GM19193 (cell line): Measurements from ENCODE around the gene DNAJC5.

ENCODE experiments used
- POLR2A ChIP-seq: IDR thresholded peaks from 4 replicates; pipeline ENCODE4 v1.6.1; 2011; ENCODE audit not compliant: insufficient read depth, insufficient read length; ENCODE audit errors: extremely low read depth

The DNAJC5 gene

DNA sequence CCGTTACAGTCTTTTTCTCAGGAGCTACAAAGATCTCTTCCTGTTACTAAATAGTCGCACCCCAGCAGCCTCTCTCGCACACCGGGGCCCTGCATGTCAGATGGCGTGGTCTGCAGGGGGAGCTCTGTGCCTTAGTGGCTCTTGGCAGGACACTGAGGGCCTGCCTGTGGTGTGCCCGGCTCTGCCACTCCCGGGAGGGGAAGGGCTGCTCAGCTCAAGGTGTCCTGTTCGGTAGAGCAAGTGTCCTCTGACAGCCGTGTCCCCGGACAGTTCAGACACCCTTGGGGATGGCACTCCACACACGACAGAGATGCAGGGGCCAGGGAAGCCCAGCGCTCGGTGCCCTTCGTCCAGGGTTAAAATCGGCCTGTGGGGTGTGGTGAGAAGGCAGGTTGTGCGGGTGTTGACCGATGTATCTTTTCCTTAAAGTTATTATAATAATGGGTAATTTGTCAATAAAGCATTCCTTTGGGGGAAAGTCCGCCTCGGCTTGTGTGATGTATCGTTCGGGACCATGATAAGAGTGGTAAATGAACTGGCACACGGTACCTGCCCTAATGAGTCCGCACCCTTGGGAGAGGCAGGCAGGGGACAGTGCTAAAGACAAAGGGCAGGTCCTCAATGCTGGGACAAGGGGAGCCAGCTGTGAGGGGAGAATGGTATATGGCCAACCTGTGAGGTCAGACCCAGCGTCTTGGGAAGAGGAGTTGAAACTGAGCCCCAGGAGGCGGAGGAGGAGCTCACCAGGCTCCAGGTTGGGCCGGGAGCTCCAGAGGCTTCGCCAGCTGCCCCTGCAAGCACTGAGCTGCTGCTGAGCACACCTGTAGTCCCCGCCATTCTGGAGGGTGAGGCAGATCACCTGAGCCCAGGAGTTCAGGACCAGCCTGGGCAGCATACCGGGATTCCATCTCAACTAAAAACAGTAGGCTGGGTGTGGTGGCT lies 3.6 kb upstream of the DNAJC5 start:
- no peak for TF ChIP-seq POLR2A

- TF ChIP-seq POLR2A: no peak
These were observed 2.5 kb upstream of the DNAJC5 start for GRCh38 chr20:63892402-63892801.

GRCh38 chr20:63893999-63894357 lies 948 bp upstream of the DNAJC5 start:
- no peak for TF ChIP-seq POLR2A

- no peak for TF ChIP-seq POLR2A
These were observed 451 bp downstream of the DNAJC5 start for GRCh38 chr20:63895202-63895951.

DNA sequence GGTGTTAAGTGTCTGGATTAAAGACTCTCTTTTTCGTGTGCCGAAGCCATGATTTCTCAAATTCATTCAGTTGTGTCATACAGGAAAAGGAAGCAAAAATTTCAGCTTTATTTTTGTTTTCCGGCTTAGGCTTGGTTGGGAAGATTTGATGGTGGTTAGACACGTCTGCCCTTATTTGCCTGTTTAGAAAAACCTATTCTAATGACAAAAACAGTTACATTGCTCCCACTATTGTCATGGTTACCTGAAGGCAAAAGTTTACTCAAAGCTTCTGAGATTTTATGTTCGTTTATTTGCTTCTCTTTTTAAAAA lies 982 bp downstream of the DNAJC5 start:
- TF ChIP-seq POLR2A: no peak

DNA sequence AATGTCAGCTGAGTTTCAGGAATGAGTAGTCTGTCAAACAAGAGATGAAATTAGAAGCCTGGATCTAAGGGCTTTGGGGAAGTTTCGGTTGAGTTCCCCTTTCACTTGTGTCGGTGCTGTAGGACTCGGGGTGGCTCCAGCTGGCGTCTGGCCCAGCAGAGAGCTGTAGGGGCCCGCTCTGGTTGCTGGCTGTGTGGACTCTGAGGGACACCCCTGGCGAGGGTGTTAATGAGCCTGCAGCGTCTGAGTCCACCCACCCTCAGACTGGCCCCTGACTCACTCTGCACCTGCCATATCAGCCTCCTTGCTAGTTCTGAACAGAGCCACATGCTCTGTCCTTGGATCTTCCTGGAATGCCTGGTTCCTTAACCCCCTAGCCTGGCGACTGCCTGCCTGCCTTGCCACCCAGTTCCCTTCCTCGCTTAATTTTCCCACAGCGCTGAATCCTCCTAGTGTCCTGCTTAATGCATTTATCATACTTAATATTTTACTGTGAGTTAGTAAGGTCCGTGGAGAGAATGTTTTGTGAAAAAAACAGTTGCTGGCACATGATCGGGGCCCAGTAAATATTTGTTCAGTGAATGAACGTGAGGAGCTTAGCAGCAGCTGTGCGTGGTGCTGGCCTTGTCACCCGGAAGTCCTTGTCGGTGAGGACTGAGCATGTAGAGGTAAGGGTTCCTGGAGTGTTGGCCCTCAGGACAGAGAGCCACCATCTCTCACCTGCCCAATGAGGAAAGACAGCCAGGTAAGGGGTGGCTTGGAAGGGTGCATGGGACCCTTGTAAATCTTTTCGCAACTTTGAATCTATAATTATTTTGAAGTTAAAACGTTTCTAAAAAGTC lies 1.6 kb downstream of the DNAJC5 start:
- no peak for TF ChIP-seq POLR2A

- no peak for TF ChIP-seq POLR2A
These were observed 3.1 kb downstream of the DNAJC5 start for GRCh38 chr20:63897978-63898561.

GRCh38 chr20:63898882-63899558 lies 4.1 kb downstream of the DNAJC5 start:
- no peak for TF ChIP-seq POLR2A

DNA sequence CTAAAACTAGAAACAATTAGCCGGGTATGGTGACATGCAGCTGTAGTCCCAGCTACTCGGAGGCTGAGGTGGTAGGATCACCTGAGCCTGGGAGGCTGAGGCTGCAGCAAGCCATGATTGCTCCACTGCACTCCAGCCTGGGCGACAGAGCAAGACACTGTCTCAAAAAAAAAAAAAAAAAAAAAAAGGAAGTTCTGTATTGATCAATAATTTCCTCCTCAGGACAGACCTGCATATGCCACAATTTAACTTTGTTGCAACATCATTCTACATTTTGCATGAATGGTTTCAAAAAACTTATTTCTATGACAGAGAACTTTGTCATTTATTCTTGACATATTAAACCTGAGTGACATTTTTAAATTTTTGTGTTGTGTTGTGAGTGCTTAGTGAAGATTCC lies 5.5 kb downstream of the DNAJC5 start:
- TF ChIP-seq POLR2A: no peak

DNA sequence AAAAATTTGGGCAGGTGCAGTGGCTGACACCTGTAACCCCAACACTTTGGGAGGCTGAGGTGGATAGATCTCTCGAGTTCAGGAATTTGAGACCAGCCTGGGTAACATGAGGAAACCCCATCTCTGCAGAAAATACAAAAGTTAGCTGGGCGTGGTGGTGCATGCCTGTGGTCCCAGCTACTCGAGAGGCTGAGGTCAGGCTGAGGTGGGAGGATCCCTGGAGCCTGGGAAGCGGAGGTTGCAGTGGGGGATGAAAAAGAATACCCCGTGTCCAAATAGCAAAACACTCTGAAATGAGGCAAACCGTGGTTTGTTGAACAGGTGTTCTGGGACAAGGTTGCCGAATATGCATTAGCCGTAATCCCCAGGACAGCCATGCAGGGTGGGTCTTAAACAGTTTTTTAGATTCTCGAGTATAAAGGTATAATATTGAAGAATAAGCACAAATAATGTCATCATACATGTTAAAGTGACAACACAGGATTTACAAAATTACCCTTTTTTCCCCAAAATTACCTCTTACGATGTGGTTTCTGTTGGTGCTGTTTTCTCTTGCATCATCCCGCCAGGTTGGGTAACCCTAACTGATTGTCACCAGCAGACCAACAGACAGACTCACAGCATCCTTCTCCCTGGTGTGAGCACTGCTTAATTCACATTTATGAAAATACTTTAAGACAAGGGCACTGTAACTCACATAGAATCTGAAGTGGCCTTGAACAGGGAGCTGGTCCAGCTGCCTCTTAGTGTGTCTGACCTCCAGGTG lies 9.1 kb downstream of the DNAJC5 start:
- no peak for TF ChIP-seq POLR2A

DNA sequence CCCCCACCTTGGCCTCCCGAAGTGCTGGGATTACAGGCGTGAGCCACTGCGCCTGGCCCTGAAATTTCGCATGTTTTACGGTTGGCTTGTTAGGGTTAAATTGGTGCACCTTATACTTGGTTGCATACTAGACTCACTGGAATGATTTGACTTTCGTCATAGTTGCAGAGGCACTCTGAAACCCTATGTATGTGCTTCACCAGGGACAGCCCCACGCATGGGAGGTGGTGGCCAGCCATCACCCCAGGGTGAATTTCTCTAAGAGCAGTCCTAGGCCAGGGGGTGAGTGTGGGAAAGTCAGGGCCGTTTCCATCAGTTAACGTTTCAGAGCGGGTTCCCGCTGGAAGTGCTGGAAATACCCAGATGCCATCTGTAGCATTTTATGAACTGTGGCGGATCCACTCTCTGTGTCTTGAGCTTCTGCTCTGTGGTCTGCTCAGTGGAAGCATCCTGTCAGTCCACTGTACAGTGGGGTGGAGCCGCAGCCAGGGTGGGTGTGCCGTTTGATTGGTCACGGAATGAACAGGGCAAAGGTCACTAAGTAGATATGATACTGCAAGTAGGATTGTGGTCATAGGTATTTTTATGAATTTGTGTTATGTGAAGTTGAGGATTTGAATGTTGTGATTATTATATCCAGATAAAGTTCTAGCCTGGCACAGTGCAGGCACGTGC lies 13.2 kb downstream of the DNAJC5 start:
- TF ChIP-seq POLR2A: no peak

GRCh38 chr20:63911176-63911575 lies 16.2 kb downstream of the DNAJC5 start:
- TF ChIP-seq POLR2A: no peak

GRCh38 chr20:63913768-63914167 lies 18.8 kb downstream of the DNAJC5 start:
- TF ChIP-seq POLR2A: no peak
